ENCODE results near the gene L3MBTL4.

L3MBTL4 gene

GRCh38 chr18:6115710-6116109, 299.0 kb downstream of the L3MBTL4 start:
- TF ChIP-seq USF1 (IDR thresholded peaks at IDR 0.05) (no peak), RAD21 (IDR thresholded peaks at IDR 0.05; ENCODE audit: low read depth) (no peak), TEAD4 (IDR thresholded peaks at IDR 0.05) (no peak), TCF12 (IDR thresholded peaks at IDR 0.05; ENCODE audit: low read depth) (no peak), CEBPB (IDR thresholded peaks at IDR 0.05) (no peak), TAF1 (IDR thresholded peaks at IDR 0.05; ENCODE audit: low read depth) (no peak), YY1 (IDR thresholded peaks at IDR 0.05; ENCODE audit: low read depth) (no peak), ZBTB7A (IDR thresholded peaks at IDR 0.05; ENCODE audit: low read depth) (no peak), EP300 (IDR thresholded peaks at IDR 0.05; ENCODE audit: borderline replicate concordance) (no peak)

GRCh38 chr18:6113650-6114049, 301.1 kb downstream of the L3MBTL4 start:
- TF ChIP-seq NFIC (IDR thresholded peaks at IDR 0.05) (no peak), EGR1 (IDR thresholded peaks at IDR 0.05) (no peak), RAD21 (IDR thresholded peaks at IDR 0.05; ENCODE audit: low read depth) (no peak), FOXM1 (IDR thresholded peaks at IDR 0.05; ENCODE audit: borderline replicate concordance, low read depth) (no peak), TEAD4 (IDR thresholded peaks at IDR 0.05) (no peak), YY1 (IDR thresholded peaks at IDR 0.05; ENCODE audit: low read depth) (no peak), CEBPB (IDR thresholded peaks at IDR 0.05) (no peak), TAF1 (IDR thresholded peaks at IDR 0.05; ENCODE audit: low read depth) (no peak), CREB1 (IDR thresholded peaks at IDR 0.05; ENCODE audit: low read depth) (no peak), ZBTB7A (IDR thresholded peaks at IDR 0.05; ENCODE audit: low read depth) (no peak)

- TF ChIP-seq FOXM1 (IDR thresholded peaks at IDR 0.05; ENCODE audit: borderline replicate concordance, low read depth): no peak
- no peak for TF ChIP-seq CEBPB (IDR thresholded peaks at IDR 0.05)
- no peak for TF ChIP-seq YY1 (IDR thresholded peaks at IDR 0.05; ENCODE audit: low read depth)
- TF ChIP-seq RAD21 (IDR thresholded peaks at IDR 0.05; ENCODE audit: low read depth): no peak
- no peak for TF ChIP-seq ZBTB7A (IDR thresholded peaks at IDR 0.05; ENCODE audit: low read depth)
- no peak for TF ChIP-seq TAF1 (IDR thresholded peaks at IDR 0.05; ENCODE audit: low read depth)
- no peak for TF ChIP-seq CREB1 (IDR thresholded peaks at IDR 0.05; ENCODE audit: low read depth)
- no peak for TF ChIP-seq EP300 (IDR thresholded peaks at IDR 0.05; ENCODE audit: borderline replicate concordance)
These were observed 303.0 kb downstream of the L3MBTL4 start for GRCh38 chr18:6111726-6112125.

- TF ChIP-seq EP300 (IDR thresholded peaks at IDR 0.05; ENCODE audit: borderline replicate concordance): no peak
These were observed 305.0 kb downstream of the L3MBTL4 start for GRCh38 chr18:6109743-6110142.

- TF ChIP-seq ZBTB7A (IDR thresholded peaks at IDR 0.05; ENCODE audit: low read depth): no peak
- no peak for TF ChIP-seq USF1 (IDR thresholded peaks at IDR 0.05)
- TF ChIP-seq YY1 (IDR thresholded peaks at IDR 0.05; ENCODE audit: low read depth): no peak
- TF ChIP-seq RAD21 (IDR thresholded peaks at IDR 0.05; ENCODE audit: low read depth): no peak
- TF ChIP-seq NFIC (IDR thresholded peaks at IDR 0.05): no peak
- no peak for TF ChIP-seq MAX (IDR thresholded peaks at IDR 0.05)
- TF ChIP-seq CEBPB (IDR thresholded peaks at IDR 0.05): no peak
- TF ChIP-seq TEAD4 (IDR thresholded peaks at IDR 0.05): no peak
- no peak for TF ChIP-seq REST (IDR thresholded peaks at IDR 0.05; ENCODE audit: low read depth)
- TF ChIP-seq FOXM1 (IDR thresholded peaks at IDR 0.05; ENCODE audit: borderline replicate concordance, low read depth): no peak
- no peak for TF ChIP-seq TCF12 (IDR thresholded peaks at IDR 0.05; ENCODE audit: low read depth)
- no peak for TF ChIP-seq EGR1 (IDR thresholded peaks at IDR 0.05)
These were observed 306.9 kb downstream of the L3MBTL4 start for GRCh38 chr18:6107794-6108193.

- no peak for TF ChIP-seq NFIC (IDR thresholded peaks at IDR 0.05)
- TF ChIP-seq FOXM1 (IDR thresholded peaks at IDR 0.05; ENCODE audit: borderline replicate concordance, low read depth): no peak
- TF ChIP-seq CEBPB (IDR thresholded peaks at IDR 0.05): no peak
- no peak for TF ChIP-seq ZBTB7A (IDR thresholded peaks at IDR 0.05; ENCODE audit: low read depth)
- no peak for TF ChIP-seq MAX (IDR thresholded peaks at IDR 0.05)
- no peak for TF ChIP-seq EGR1 (IDR thresholded peaks at IDR 0.05)
- TF ChIP-seq RAD21 (IDR thresholded peaks at IDR 0.05; ENCODE audit: low read depth): no peak
- TF ChIP-seq TAF1 (IDR thresholded peaks at IDR 0.05; ENCODE audit: low read depth): no peak
- TF ChIP-seq CREB1 (IDR thresholded peaks at IDR 0.05; ENCODE audit: low read depth): no peak
- no peak for TF ChIP-seq TCF12 (IDR thresholded peaks at IDR 0.05; ENCODE audit: low read depth)
- no peak for TF ChIP-seq USF1 (IDR thresholded peaks at IDR 0.05)
- TF ChIP-seq REST (IDR thresholded peaks at IDR 0.05; ENCODE audit: low read depth): no peak
- TF ChIP-seq EP300 (IDR thresholded peaks at IDR 0.05; ENCODE audit: borderline replicate concordance): no peak
- no peak for TF ChIP-seq YY1 (IDR thresholded peaks at IDR 0.05; ENCODE audit: low read depth)
- TF ChIP-seq TEAD4 (IDR thresholded peaks at IDR 0.05): no peak
These were observed 308.5 kb downstream of the L3MBTL4 start for GRCh38 chr18:6106091-6106685.
